ENCODE measurements around the gene MYO15B. TPM values are rescaled to one million over a fixed set of nuclear protein-coding genes. Genes with fewer than 3 reads are reported as not detected.

The MYO15B gene
- polyA plus RNA-seq (2012; ENCODE audit: insufficient read length, low read depth), result 2.0 TPM

DNA sequence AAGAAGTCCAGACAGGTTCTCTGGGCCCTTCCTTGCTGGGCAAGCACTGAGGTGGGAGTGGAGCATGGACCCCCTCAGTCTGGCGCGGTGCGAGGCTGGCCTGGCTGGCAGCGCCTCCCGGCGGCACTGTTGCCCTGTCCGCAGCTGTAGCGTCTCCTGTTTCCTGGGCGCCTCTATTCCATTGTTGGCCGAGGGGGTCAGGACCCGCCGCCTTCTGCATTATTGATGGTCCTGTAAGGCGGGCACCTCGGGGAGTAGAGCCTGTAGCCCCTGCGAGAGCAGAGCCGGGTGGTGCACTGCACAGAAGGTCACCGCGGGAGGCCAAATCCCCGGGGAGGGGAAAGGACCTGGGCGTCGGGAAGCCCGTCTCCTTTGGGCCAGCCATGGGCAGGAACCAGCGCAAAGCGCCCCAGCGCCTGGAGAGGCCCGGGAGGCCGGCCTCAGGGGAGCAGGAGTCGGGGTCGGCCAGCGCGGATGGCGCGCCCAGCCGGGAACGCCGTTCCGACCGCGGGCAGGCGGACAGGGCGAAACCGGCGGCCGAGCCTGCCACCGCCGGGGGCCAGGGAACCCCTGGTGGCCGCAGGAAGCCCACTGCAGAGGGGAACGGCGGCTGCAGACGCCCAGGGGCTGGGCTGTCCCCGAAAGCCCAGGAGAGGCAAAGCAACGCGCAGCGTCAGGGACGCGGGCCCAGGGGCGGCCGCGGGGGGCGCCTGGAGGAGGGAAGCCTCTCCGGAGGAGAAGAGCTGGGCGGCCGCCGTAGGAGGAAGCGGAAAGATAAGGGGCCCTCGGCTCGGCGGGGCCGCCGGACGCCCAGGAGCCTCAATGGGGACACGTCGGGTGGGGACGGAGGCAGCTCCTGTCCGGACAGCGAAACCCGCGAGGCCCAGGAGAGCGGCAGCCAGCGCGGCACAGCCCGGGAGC lies at the start of gene MYO15B:
Gene MYO15B, plus strand, starts transcription at position 126 of the 921 bp plus-strand sequence. Its CDS starts 258 bp downstream, at position 384.
- TF ChIP-seq POLR2AphosphoS5 (IDR thresholded peaks at IDR 0.05; ENCODE audit: low read depth, low read length) (no peak), SIN3A (IDR thresholded peaks at IDR 0.05; ENCODE audit: borderline replicate concordance, insufficient read depth, low read length) (no peak), FOXP2 (optimal IDR thresholded peaks at IDR 0.05; ENCODE audit: borderline replicate concordance, extremely low read depth, extremely low read length, insufficient read depth) (no peak)
- TF ChIP-seq, protein P1, sequence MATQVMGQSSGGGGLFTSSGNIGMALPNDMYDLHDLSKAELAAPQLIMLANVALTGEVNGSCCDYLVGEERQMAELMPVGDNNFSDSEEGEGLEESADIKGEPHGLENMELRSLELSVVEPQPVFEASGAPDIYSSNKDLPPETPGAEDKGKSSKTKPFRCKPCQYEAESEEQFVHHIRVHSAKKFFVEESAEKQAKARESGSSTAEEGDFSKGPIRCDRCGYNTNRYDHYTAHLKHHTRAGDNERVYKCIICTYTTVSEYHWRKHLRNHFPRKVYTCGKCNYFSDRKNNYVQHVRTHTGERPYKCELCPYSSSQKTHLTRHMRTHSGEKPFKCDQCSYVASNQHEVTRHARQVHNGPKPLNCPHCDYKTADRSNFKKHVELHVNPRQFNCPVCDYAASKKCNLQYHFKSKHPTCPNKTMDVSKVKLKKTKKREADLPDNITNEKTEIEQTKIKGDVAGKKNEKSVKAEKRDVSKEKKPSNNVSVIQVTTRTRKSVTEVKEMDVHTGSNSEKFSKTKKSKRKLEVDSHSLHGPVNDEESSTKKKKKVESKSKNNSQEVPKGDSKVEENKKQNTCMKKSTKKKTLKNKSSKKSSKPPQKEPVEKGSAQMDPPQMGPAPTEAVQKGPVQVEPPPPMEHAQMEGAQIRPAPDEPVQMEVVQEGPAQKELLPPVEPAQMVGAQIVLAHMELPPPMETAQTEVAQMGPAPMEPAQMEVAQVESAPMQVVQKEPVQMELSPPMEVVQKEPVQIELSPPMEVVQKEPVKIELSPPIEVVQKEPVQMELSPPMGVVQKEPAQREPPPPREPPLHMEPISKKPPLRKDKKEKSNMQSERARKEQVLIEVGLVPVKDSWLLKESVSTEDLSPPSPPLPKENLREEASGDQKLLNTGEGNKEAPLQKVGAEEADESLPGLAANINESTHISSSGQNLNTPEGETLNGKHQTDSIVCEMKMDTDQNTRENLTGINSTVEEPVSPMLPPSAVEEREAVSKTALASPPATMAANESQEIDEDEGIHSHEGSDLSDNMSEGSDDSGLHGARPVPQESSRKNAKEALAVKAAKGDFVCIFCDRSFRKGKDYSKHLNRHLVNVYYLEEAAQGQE (IDR thresholded peaks at IDR 0.05; ENCODE audit: insufficient read depth in 1 of 2, low read depth in 2 of 2, low read length in 2 of 2), result no peak

DNA sequence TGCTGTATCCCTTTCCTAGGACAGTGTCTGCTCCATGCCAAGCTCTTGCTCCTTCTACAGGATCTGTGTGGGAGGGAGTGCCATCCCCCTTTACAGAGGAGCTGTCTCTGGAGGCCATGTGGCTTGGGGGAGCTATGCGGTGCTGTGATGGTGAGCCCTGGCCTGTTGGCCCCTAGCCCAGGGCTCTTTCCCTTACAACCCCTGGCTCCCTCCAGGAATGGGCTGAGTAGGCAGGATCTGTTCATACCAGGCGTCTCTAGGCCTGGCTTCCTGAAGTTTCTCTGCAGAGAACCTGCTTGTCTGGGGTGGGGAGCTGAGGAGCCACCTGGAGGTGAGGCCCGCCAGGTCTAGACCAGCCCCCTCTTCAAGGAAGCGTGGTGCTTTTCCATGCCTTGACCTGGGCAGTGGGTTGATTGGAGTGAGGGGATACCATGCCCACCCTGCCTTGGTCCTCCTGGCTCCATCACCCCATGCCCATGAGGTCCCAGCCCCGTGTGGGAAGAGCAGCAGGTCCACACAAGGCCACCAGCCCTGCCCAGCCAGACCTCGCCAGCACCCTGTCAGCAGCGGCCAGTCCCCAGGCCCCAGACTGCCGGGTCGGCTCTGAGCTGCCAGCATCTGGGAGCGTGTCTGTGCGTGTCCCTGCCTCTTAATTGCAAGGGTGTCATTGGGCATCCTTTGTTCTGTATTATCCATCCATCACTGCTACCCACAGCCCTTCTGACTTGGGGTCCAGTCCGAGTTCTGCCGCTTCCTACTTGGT lies 47.5 kb upstream of the MYO15B start:
- TF ChIP-seq TAF1 (IDR thresholded peaks at IDR 0.05; ENCODE audit: borderline replicate concordance, insufficient read depth, low read length), result no peak
- no peak for TF ChIP-seq POLR2AphosphoS5 (IDR thresholded peaks at IDR 0.05; ENCODE audit: low read depth, low read length)
- TF ChIP-seq SIN3A (IDR thresholded peaks at IDR 0.05; ENCODE audit: borderline replicate concordance, insufficient read depth, low read length), result no peak
- TF ChIP-seq FOXP2 (optimal IDR thresholded peaks at IDR 0.05; ENCODE audit: borderline replicate concordance, extremely low read depth, extremely low read length, insufficient read depth), result no peak
- TF ChIP-seq, protein P1 (IDR thresholded peaks at IDR 0.05; ENCODE audit: insufficient read depth in 1 of 2, low read depth in 2 of 2, low read length in 2 of 2), result no peak

DNA sequence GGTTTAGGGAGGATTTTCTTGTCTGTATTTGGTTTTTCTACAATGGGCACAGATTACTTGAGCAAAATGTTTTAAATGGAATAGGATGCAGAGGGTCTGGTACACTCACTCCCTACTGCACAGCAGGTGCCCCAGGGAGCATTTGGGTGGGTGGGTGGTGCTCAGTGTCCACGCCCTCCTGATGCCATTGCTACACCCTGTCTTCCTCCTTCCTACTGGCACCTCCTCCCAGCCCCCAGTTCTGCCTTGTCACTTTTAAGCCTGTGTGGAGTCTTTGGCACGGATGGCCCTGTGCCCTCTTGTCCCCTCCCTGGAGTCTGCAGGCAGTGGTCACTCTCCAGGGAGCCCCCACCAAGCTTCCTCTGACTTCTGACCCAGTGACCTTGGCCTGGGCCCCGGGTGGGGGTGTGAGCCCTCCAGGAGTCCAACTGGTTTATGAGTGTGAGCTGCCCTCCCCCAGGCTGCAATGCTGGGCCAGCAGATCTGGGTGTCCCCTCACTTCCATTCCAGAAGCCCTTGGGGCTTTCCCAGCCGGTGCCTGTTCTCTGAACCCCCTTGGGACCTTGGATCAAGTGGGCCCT lies 46.6 kb upstream of the MYO15B start:
- TF ChIP-seq SIN3A (IDR thresholded peaks at IDR 0.05; ENCODE audit: borderline replicate concordance, insufficient read depth, low read length) (no peak), TAF1 (IDR thresholded peaks at IDR 0.05; ENCODE audit: borderline replicate concordance, insufficient read depth, low read length) (no peak), FOXP2 (optimal IDR thresholded peaks at IDR 0.05; ENCODE audit: borderline replicate concordance, extremely low read depth, extremely low read length, insufficient read depth) (no peak), POLR2AphosphoS5 (IDR thresholded peaks at IDR 0.05; ENCODE audit: low read depth, low read length) (no peak)
- TF ChIP-seq, protein P1 (IDR thresholded peaks at IDR 0.05; ENCODE audit: insufficient read depth in 1 of 2, low read depth in 2 of 2, low read length in 2 of 2), result no peak

DNA sequence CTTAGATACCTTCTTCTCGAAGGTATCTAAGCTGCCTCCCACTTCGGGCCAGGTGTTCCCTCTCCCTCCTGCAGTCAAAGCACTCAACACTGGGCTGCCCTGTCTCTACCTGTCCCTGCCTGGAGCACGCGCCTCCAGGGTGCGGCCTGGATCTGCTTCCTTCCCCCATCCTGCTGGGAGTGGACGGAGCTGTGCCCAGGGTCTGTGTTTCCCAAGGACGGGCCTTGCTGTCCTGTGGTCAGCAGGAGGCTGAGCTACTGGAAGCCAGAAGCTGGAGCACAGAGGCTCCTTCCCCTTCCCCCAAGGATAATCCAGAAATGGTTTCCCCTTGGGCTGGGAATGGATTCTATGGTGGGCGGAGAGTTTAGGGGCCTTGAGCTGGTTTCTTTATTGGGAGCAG lies 45.4 kb upstream of the MYO15B start:
- TF ChIP-seq TAF1 (IDR thresholded peaks at IDR 0.05; ENCODE audit: borderline replicate concordance, insufficient read depth, low read length), result no peak
- TF ChIP-seq, protein P1 (IDR thresholded peaks at IDR 0.05; ENCODE audit: insufficient read depth in 1 of 2, low read depth in 2 of 2, low read length in 2 of 2), result no peak
- no peak for TF ChIP-seq FOXP2 (optimal IDR thresholded peaks at IDR 0.05; ENCODE audit: borderline replicate concordance, extremely low read depth, extremely low read length, insufficient read depth)
- no peak for TF ChIP-seq POLR2AphosphoS5 (IDR thresholded peaks at IDR 0.05; ENCODE audit: low read depth, low read length)
- TF ChIP-seq SIN3A (IDR thresholded peaks at IDR 0.05; ENCODE audit: borderline replicate concordance, insufficient read depth, low read length), result no peak

Data from PFSK-1 (cell line).